ENCODE measurements around the gene RPS18.
A peak's percentile ranks its signal among the peaks of the same experiment; 100 is the strongest.

Gene RPS18

GRCh38 chr6:33315793-33316602 is 44.1 kb downstream of the RPS18 start:
- no peak for DNase-seq

GRCh38 chr6:33316603-33317418 is 44.9 kb downstream of the RPS18 start:
- no peak for DNase-seq

- DNase-seq = no peak
Measured at GRCh38 chr6:33317419-33317668, 45.5 kb downstream of the RPS18 start.

GRCh38 chr6:33317669-33318425 is 46.0 kb downstream of the RPS18 start, which contains the start of gene ZBTB22:
Gene ZBTB22, minus strand, starts transcription at chr6:33317744. Its CDS starts 828 bp downstream, at chr6:33316916.
- DNase-seq = peak; percentile 97

- DNase-seq = no peak
Measured at GRCh38 chr6:33318426-33319073, 46.7 kb downstream of the RPS18 start.

GRCh38 chr6:33319939-33320314 is 48.1 kb downstream of the RPS18 start:
- no peak for DNase-seq

- no peak for DNase-seq
Measured at GRCh38 chr6:33320315-33321181, 48.7 kb downstream of the RPS18 start.

GRCh38 chr6:33321227-33321626 is 49.4 kb downstream of the RPS18 start:
- no peak for DNase-seq

- peak; percentile 50 for DNase-seq
Measured at GRCh38 chr6:33323623-33323948, 51.7 kb downstream of the RPS18 start.

GRCh38 chr6:33324125-33324524 is 52.2 kb downstream of the RPS18 start:
- DNase-seq = no peak

Measured in NCI-H2171 treated with DMSO at 0.1 percent for 48 hours (cell line).